Calu3 (cell line): ENCODE measurements around the gene COL13A1. TPM values are rescaled to one million over a fixed set of nuclear protein-coding genes. Genes with fewer than 3 reads are reported as not detected.

Source experiments
- BruUV-seq: library from RNA; stranded (reverse); fragments of 400-500 nt; replicated peaks from 2 replicates; lab custom pipeline; 2021; lab: Mats Ljungman, UMichigan
- CTCF ChIA-PET: fragments of 300-600 bp; sonication (Branson Sonifier 250); formaldehyde crosslinking; loops from one replicate; lab custom pipeline; 2022; ENCODE audit warnings: antibody characterized with exemption; lab: Charles Lee
- DNase-seq: peaks from one replicate; pipeline ENCODE4 v3.0.0; 2022
- H3K27ac Mint-ChIP-seq: one replicate; pipeline ENCODE4 v1.8.0; 2022; ENCODE audit warnings: mixed read lengths; ENCODE audit not compliant: unreplicated experiment
- H3K27me3 Mint-ChIP-seq: one replicate; pipeline ENCODE4 v1.8.0; 2022; ENCODE audit warnings: mixed read lengths; ENCODE audit not compliant: unreplicated experiment
- H3K36me3 Mint-ChIP-seq: one replicate; pipeline ENCODE4 v1.8.0; 2022; ENCODE audit warnings: mild to moderate bottlenecking, moderate library complexity, mixed read lengths; ENCODE audit not compliant: insufficient read depth, unreplicated experiment
- H3K4me1 Mint-ChIP-seq: one replicate; pipeline ENCODE4 v1.8.0; 2022; ENCODE audit warnings: mild to moderate bottlenecking, low read depth, mixed read lengths; ENCODE audit not compliant: unreplicated experiment
- H3K4me3 Mint-ChIP-seq: one replicate; pipeline ENCODE4 v1.8.0; 2022; ENCODE audit warnings: mild to moderate bottlenecking, low read depth, moderate library complexity, mixed read lengths; ENCODE audit not compliant: unreplicated experiment
- H3K9me3 Mint-ChIP-seq: one replicate; pipeline ENCODE4 v1.8.0; 2022; ENCODE audit warnings: low read depth, mixed read lengths; ENCODE audit not compliant: unreplicated experiment
- intact Hi-C: fragments of 100-400 bp; cut with micrococcal nuclease; formaldehyde crosslinking; loops from one replicate; pipeline ENCODE4 v1.10.0; 2022; ENCODE audit not compliant: unreplicated experiment
- total RNA-seq: library from RNA; stranded (reverse); gene quantifications from 2 replicates; pipeline ENCODE4 v1.2.3, GENCODE V29; 2022
- TF ChIP-seq, protein P1 (sequence below): fragments of 200-600 bp; IDR thresholded peaks from one replicate; pipeline ENCODE4 v1.8.0; 2022; ENCODE audit warnings: antibody characterized with exemption; ENCODE audit not compliant: unreplicated experiment

COL13A1 gene
- total RNA-seq, 1 experiment from 2014 or later = 0.24 TPM

- Mint-ChIP-seq H3K27ac (no peak overlapping the region), H3K27me3 (peaks cover 90% of the 10 kb centered on the region), H3K4me3 (no peak overlapping the region), H3K4me1 (peaks cover 13% of the 10 kb centered on the region), H3K9me3 (no peaks in the 10 kb centered on the region), H3K36me3 (no peaks in the 10 kb centered on the region)
- CTCF ChIA-PET = no interaction called here
- intact Hi-C loops = no loop called here
- TF ChIP-seq, protein P1, sequence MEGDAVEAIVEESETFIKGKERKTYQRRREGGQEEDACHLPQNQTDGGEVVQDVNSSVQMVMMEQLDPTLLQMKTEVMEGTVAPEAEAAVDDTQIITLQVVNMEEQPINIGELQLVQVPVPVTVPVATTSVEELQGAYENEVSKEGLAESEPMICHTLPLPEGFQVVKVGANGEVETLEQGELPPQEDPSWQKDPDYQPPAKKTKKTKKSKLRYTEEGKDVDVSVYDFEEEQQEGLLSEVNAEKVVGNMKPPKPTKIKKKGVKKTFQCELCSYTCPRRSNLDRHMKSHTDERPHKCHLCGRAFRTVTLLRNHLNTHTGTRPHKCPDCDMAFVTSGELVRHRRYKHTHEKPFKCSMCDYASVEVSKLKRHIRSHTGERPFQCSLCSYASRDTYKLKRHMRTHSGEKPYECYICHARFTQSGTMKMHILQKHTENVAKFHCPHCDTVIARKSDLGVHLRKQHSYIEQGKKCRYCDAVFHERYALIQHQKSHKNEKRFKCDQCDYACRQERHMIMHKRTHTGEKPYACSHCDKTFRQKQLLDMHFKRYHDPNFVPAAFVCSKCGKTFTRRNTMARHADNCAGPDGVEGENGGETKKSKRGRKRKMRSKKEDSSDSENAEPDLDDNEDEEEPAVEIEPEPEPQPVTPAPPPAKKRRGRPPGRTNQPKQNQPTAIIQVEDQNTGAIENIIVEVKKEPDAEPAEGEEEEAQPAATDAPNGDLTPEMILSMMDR = no peak
- DNase-seq = no peak
- no TSS peak for BruUV-seq
Observed at GRCh38 chr10:69842882-69843281, 41.2 kb downstream of the COL13A1 start.

DNA sequence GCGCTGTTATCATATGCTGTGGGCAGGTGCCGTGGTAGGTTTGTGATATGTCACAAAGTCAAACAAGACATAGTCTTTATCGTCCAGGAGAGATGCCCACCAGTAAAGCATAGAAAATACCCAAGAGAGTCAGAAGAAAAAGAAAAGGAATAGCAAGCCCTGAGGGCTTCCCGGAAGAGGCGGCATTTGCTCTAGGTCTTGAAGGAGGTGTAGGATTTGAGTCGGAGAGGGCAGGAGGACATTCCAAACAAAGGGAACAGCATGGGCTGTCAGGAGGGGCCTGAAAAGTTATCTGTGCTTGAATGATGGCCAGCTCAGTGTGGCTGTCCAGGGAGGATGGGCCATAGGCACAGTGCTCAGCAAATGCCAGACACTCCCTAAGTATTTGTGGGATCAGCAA lies 42.2 kb downstream of the COL13A1 start:
- Mint-ChIP-seq H3K4me1 (peaks cover 13% of the 10 kb centered on the region), H3K9me3 (no peaks in the 10 kb centered on the region), H3K27me3 (peaks cover 89% of the 10 kb centered on the region), H3K27ac (no peak overlapping the region), H3K4me3 (no peak overlapping the region), H3K36me3 (no peaks in the 10 kb centered on the region)
- CTCF ChIA-PET = no interaction called here
- DNase-seq = no peak
- no TSS peak for BruUV-seq
- TF ChIP-seq, protein P1 = no peak
- intact Hi-C loops = no loop called here

- Mint-ChIP-seq H3K4me3 (no peak overlapping the region), H3K27ac (no peak overlapping the region), H3K36me3 (no peaks in the 10 kb centered on the region), H3K9me3 (no peaks in the 10 kb centered on the region), H3K4me1 (peaks cover 5% of the 10 kb centered on the region), H3K27me3 (peaks cover 82% of the 10 kb centered on the region)
- BruUV-seq = no TSS peak
- CTCF ChIA-PET = no interaction called here
- TF ChIP-seq, protein P1 = no peak
- intact Hi-C loops = no loop called here
- DNase-seq = no peak
Observed at GRCh38 chr10:69844698-69845097, 43.0 kb downstream of the COL13A1 start.

DNA sequence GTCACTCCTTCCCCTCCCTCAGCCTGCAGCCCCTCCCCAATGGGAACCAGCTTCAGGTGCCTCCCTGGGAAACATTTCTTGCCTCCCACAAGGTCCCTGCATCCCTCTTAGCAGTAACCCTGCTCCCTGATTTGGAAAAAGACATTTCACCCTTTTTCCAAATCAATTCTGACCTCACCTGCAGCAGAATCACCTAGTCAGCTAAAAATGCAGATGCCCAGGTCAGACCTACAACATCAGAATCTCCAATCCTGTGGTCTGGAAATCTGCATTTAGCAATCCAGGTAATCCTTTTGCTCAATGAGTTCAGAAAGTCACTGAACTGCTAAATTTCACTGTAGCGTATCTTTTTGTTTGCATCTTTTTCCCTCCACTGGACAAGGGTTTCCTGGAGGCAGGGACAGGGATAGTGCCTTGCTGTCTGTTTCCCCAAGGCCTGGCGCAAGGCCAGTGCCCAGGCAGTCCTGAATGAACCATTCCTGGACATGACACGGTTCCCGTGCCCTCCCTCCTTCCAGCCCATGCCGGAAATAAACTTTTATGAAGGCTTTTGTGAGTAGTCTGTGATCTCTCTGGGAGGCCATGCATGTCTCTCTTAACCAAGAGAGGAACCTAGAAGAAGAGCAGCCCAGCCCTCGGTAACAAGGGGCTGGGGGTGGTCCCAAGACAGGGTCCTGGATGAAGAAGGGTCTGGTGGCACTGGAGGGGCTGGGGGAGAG lies 44.0 kb downstream of the COL13A1 start:
- Mint-ChIP-seq H3K36me3 (no peaks in the 10 kb centered on the region), H3K9me3 (no peaks in the 10 kb centered on the region), H3K27me3 (peaks cover 72% of the 10 kb centered on the region), H3K4me3 (no peak overlapping the region), H3K4me1 (no peaks in the 10 kb centered on the region), H3K27ac (no peak overlapping the region)
- peak; percentile 37 for DNase-seq
- CTCF ChIA-PET = interaction anchor here (0.6 kb wide), 1 partner anchor 8 kb away, joined by 4 read pairs; no protein-coding TSS in a partner anchor
- TF ChIP-seq, protein P1 = no peak
- BruUV-seq = no TSS peak
- intact Hi-C loops = no loop called here
